Measurements from ENCODE around the gene SLC47A2.

- TF ChIP-seq SIN3A (IDR thresholded peaks at IDR 0.05; ENCODE audit: borderline replicate concordance, insufficient read depth, low read length), result no peak
- no peak for TF ChIP-seq TAF1 (IDR thresholded peaks at IDR 0.05; ENCODE audit: borderline replicate concordance, insufficient read depth, low read length)
These were observed 6.5 kb downstream of the SLC47A2 start for GRCh38 chr17:19709841-19710240.

All from PFSK-1 (cell line).